Central memory CD8-positive, alpha-beta T cell (primary cell): Measurements from ENCODE around the gene HMX1.

Experiments
- ATAC-seq: fragments of 150-1000 bp; cut with Tn5 transposase; replicated peaks from 2 replicates; pipeline ENCODE4 v1.10.0; 2022; ENCODE audit warnings: mild to moderate bottlenecking, moderate FRiP score, moderate number of reproducible peaks; ENCODE audit not compliant: poor library complexity, severe bottlenecking; ENCODE audit errors: extremely low read depth
- DNase-seq, 2 donors: peaks; one replicate each; pipeline ENCODE4 v3.0.0; 2021; ENCODE audit warnings: low spot score in 2 of 2
- H3K27ac Mint-ChIP-seq: one replicate; pipeline ENCODE4 v1.8.0; 2022; ENCODE audit warnings: low read depth, mild to moderate bottlenecking, moderate library complexity, mixed read lengths
- H3K27me3 Mint-ChIP-seq: one replicate; pipeline ENCODE4 v1.8.0; 2022; ENCODE audit warnings: mixed read lengths
- H3K36me3 Mint-ChIP-seq: one replicate; pipeline ENCODE4 v1.8.0; 2022; ENCODE audit warnings: mild to moderate bottlenecking, moderate library complexity, mixed read lengths; ENCODE audit not compliant: insufficient read depth
- H3K4me1 Mint-ChIP-seq: one replicate; pipeline ENCODE4 v1.8.0; 2022; ENCODE audit warnings: mixed read lengths
- H3K4me3 Mint-ChIP-seq: one replicate; pipeline ENCODE4 v1.8.0; 2022; ENCODE audit warnings: mild to moderate bottlenecking, moderate library complexity, mixed read lengths
- H3K9me3 Mint-ChIP-seq: one replicate; pipeline ENCODE4 v1.8.0; 2022; ENCODE audit warnings: mixed read lengths

HMX1 gene

GRCh38 chr4:8859550-8860095, 12.0 kb downstream of the HMX1 start:
- H3K4me3 Mint-ChIP-seq: no peak overlapping the region
- H3K36me3 Mint-ChIP-seq: no peaks in the 10 kb centered on the region
- H3K9me3 Mint-ChIP-seq: no peaks in the 10 kb centered on the region
- peaks cover 69% of the 10 kb centered on the region for H3K27me3 Mint-ChIP-seq
- ATAC-seq: no peak
- H3K4me1 Mint-ChIP-seq: peaks cover 18% of the 10 kb centered on the region
- H3K27ac Mint-ChIP-seq: no peak overlapping the region
- DNase-seq: no peak

GRCh38 chr4:8858701-8859210, 12.9 kb downstream of the HMX1 start:
- Mint-ChIP-seq H3K4me3 (no peak overlapping the region), H3K4me1 (peaks cover 18% of the 10 kb centered on the region), H3K27ac (no peak overlapping the region), H3K27me3 (peaks cover 65% of the 10 kb centered on the region), H3K9me3 (no peaks in the 10 kb centered on the region), H3K36me3 (no peaks in the 10 kb centered on the region)
- ATAC-seq: no peak
- DNase-seq: no peak

- peak overlapping the region; percentile 57 for H3K4me3 Mint-ChIP-seq
- no peaks in the 10 kb centered on the region for H3K9me3 Mint-ChIP-seq
- no peaks in the 10 kb centered on the region for H3K36me3 Mint-ChIP-seq
- no peak overlapping the region for H3K27ac Mint-ChIP-seq
- ATAC-seq (peak; percentile 22), DNase-seq (no peak)
- H3K27me3 Mint-ChIP-seq: peaks cover 59% of the 10 kb centered on the region
- H3K4me1 Mint-ChIP-seq: peaks cover 18% of the 10 kb centered on the region
These were observed 13.6 kb downstream of the HMX1 start for GRCh38 chr4:8857766-8858700.

- Mint-ChIP-seq H3K27ac (no peak overlapping the region), H3K9me3 (no peaks in the 10 kb centered on the region)
- ATAC-seq: no peak
These were observed 14.6 kb downstream of the HMX1 start for GRCh38 chr4:8856835-8857621.

GRCh38 chr4:8855818-8856245, 15.8 kb downstream of the HMX1 start:
- Mint-ChIP-seq H3K36me3 (no peaks in the 10 kb centered on the region), H3K9me3 (no peaks in the 10 kb centered on the region), H3K4me1 (peaks cover 18% of the 10 kb centered on the region), H3K27me3 (peaks cover 51% of the 10 kb centered on the region), H3K27ac (no peak overlapping the region), H3K4me3 (peak overlapping the region; percentile 57)
- DNase-seq (no peak), ATAC-seq (no peak)

More at GRCh38 chr4:8856835-8857621, 14.6 kb downstream of the HMX1 start:
- Mint-ChIP-seq H3K4me3 (peak overlapping the region; percentile 57), H3K27me3 (peaks cover 51% of the 10 kb centered on the region), H3K4me1 (peaks cover 18% of the 10 kb centered on the region), H3K36me3 (no peaks in the 10 kb centered on the region)
- DNase-seq: no peak

GRCh38 chr4:8854931-8855330, 16.7 kb downstream of the HMX1 start:
- H3K4me1 Mint-ChIP-seq: peaks cover 18% of the 10 kb centered on the region
- ATAC-seq: no peak
- no peaks in the 10 kb centered on the region for H3K36me3 Mint-ChIP-seq
- H3K4me3 Mint-ChIP-seq: no peak overlapping the region
- no peak overlapping the region for H3K27ac Mint-ChIP-seq
- H3K9me3 Mint-ChIP-seq: no peaks in the 10 kb centered on the region
- peaks cover 44% of the 10 kb centered on the region for H3K27me3 Mint-ChIP-seq
- no peak for DNase-seq

- DNase-seq (no peak), ATAC-seq (no peak)
- Mint-ChIP-seq H3K27ac (no peak overlapping the region), H3K4me1 (peaks cover 18% of the 10 kb centered on the region), H3K4me3 (no peak overlapping the region), H3K36me3 (no peaks in the 10 kb centered on the region), H3K9me3 (no peaks in the 10 kb centered on the region), H3K27me3 (peaks cover 38% of the 10 kb centered on the region)
These were observed 17.6 kb downstream of the HMX1 start for GRCh38 chr4:8854016-8854415.

GRCh38 chr4:8853249-8853648, 18.4 kb downstream of the HMX1 start:
- Mint-ChIP-seq H3K27ac (no peak overlapping the region), H3K9me3 (no peaks in the 10 kb centered on the region), H3K27me3 (peaks cover 44% of the 10 kb centered on the region), H3K36me3 (no peaks in the 10 kb centered on the region), H3K4me3 (no peak overlapping the region), H3K4me1 (peaks cover 17% of the 10 kb centered on the region)
- no peak for ATAC-seq
- no peak for DNase-seq

- Mint-ChIP-seq H3K4me3 (no peak overlapping the region), H3K4me1 (peaks cover 11% of the 10 kb centered on the region), H3K9me3 (no peaks in the 10 kb centered on the region), H3K36me3 (no peaks in the 10 kb centered on the region), H3K27ac (no peak overlapping the region), H3K27me3 (peaks cover 38% of the 10 kb centered on the region)
- DNase-seq (no peak), ATAC-seq (no peak)
These were observed 19.4 kb downstream of the HMX1 start for GRCh38 chr4:8852118-8852704.

GRCh38 chr4:8851321-8852117, 20.1 kb downstream of the HMX1 start:
- ATAC-seq (no peak), DNase-seq (no peak)
- Mint-ChIP-seq H3K27ac (no peak overlapping the region), H3K27me3 (peaks cover 33% of the 10 kb centered on the region), H3K36me3 (no peaks in the 10 kb centered on the region), H3K4me3 (no peak overlapping the region), H3K4me1 (peaks cover 8% of the 10 kb centered on the region), H3K9me3 (no peaks in the 10 kb centered on the region)

GRCh38 chr4:8850830-8851188, 20.8 kb downstream of the HMX1 start:
- Mint-ChIP-seq H3K9me3 (no peaks in the 10 kb centered on the region), H3K27me3 (peaks cover 26% of the 10 kb centered on the region)

More at GRCh38 chr4:8850830-8851188, 20.8 kb downstream of the HMX1 start:
- DNase-seq (no peak), ATAC-seq (no peak)
- Mint-ChIP-seq H3K27ac (no peak overlapping the region), H3K4me3 (no peak overlapping the region), H3K4me1 (peaks cover under 1% of the 10 kb centered on the region), H3K36me3 (no peaks in the 10 kb centered on the region)
